ENCODE measurements around the gene PAGR1. TPM values are rescaled to one million over a fixed set of nuclear protein-coding genes. Genes with fewer than 3 reads are reported as not detected.
"Not testable (repeated sequence)": the region's sequence is repeated elsewhere in the genome, so short reads cannot be mapped to it uniquely, and the experiment has no call there.

Gene PAGR1
- total RNA-seq, 2 experiments from 2014 or later, result 20.6 to 25.6 TPM

- Mint-ChIP-seq H3K36me3 (ENCODE audit: low read depth) (peaks cover 44% of the 10 kb centered on the region), H3K27ac (peak overlapping the region; percentile 95), H3K4me3 (peak overlapping the region; percentile 97), H3K4me1 (peaks cover 71% of the 10 kb centered on the region), H3K27me3 (no peaks in the 10 kb centered on the region), H3K9me3 (ENCODE audit: low read depth) (no peaks in the 10 kb centered on the region)
- ChIA-PET POLR2A (interaction anchor here (0.7 to 2.0 kb wide), 2 partner anchors 13 to 27 kb away, joined by 3 to 7 read pairs; no protein-coding TSS in a partner anchor), CTCF (interaction anchor here (0.6 to 3.5 kb wide), 11 partner anchors 9 to 121 kb away, joined by 3 to 23 read pairs (median 6); partner anchors contain the start of genes KIF22 and PRRT2)
- peak; percentile 78 for DNase-seq
- ATAC-seq, result peak; percentile 31
- intact Hi-C loops (cut with DNase I, micrococcal nuclease), result no loop called here
These were observed 5.0 kb downstream of the PAGR1 start for GRCh38 chr16:29820730-29821642.

- CTCF ChIA-PET, result interaction anchor here (0.9 to 3.2 kb wide), 5 partner anchors 23 to 122 kb away, joined by 3 to 17 read pairs (median 7); partner anchors contain the start of gene KIF22
- ATAC-seq (no peak), DNase-seq (peak; percentile 6)
- intact Hi-C loops (cut with DNase I, micrococcal nuclease), result no loop called here
- Mint-ChIP-seq H3K9me3 (ENCODE audit: low read depth) (no peaks in the 10 kb centered on the region), H3K4me1 (peaks cover 78% of the 10 kb centered on the region), H3K27me3 (no peaks in the 10 kb centered on the region), H3K27ac (peak overlapping the region; percentile 95), H3K4me3 (peak overlapping the region; percentile 97), H3K36me3 (ENCODE audit: low read depth) (peaks cover 44% of the 10 kb centered on the region)
- POLR2A ChIA-PET, result interaction anchor here (0.6 to 0.7 kb wide), 2 partner anchors 36 to 145 kb away, joined by 3 to 6 read pairs; no protein-coding TSS in a partner anchor
These were observed 5.7 kb downstream of the PAGR1 start for GRCh38 chr16:29821643-29822115.

- H3K9me3 Mint-ChIP-seq (ENCODE audit: low read depth), result no peaks in the 10 kb centered on the region
- DNase-seq (no peak), ATAC-seq (no peak)
- peak overlapping the region; percentile 91 for H3K27ac Mint-ChIP-seq
- H3K4me3 Mint-ChIP-seq, result peak overlapping the region; percentile 53
- peaks cover 78% of the 10 kb centered on the region for H3K4me1 Mint-ChIP-seq
- POLR2A ChIA-PET, result interaction anchor here (0.6 to 4.5 kb wide), 6 partner anchors 8 to 647 kb away, joined by 3 to 25 read pairs (median 4); partner anchors contain the start of gene PAGR1
- CTCF ChIA-PET, result interaction anchor here (0.7 to 6.4 kb wide), 6 partner anchors 9 to 151 kb away, joined by 3 to 53 read pairs (median 5); partner anchors contain the start of gene PAGR1
- H3K36me3 Mint-ChIP-seq (ENCODE audit: low read depth), result peaks cover 24% of the 10 kb centered on the region
- H3K27me3 Mint-ChIP-seq, result no peaks in the 10 kb centered on the region
- intact Hi-C loops (cut with DNase I, micrococcal nuclease), result loop anchor here (1.0 kb wide), 4 partner anchors 8 to 268 kb away; partner anchors contain the start of gene PAGR1 (in 1 of the 2)
These were observed 8.7 kb downstream of the PAGR1 start for GRCh38 chr16:29824589-29825144.

GRCh38 chr16:29825145-29826044 lies 9.4 kb downstream of the PAGR1 start:
- Mint-ChIP-seq H3K4me3 (peak overlapping the region; percentile 53), H3K27ac (peak overlapping the region; percentile 91), H3K36me3 (ENCODE audit: low read depth) (peaks cover 18% of the 10 kb centered on the region), H3K9me3 (ENCODE audit: low read depth) (no peaks in the 10 kb centered on the region), H3K4me1 (peaks cover 78% of the 10 kb centered on the region), H3K27me3 (no peaks in the 10 kb centered on the region)
- DNase-seq (peak; percentile 72), ATAC-seq (peak; percentile 57)
- intact Hi-C loops (cut with DNase I, micrococcal nuclease), result loop anchor here (1.0 to 2.0 kb wide), 6 partner anchors 9 to 817 kb away; partner anchors contain the start of gene PAGR1 (in 1 of the 2)
- CTCF ChIA-PET, result interaction anchor here (0.7 to 6.4 kb wide), 7 partner anchors 9 to 150 kb away, joined by 3 to 53 read pairs (median 10); partner anchors contain the start of gene PAGR1
- POLR2A ChIA-PET, result interaction anchor here (0.6 to 4.5 kb wide), 4 partner anchors 7 to 93 kb away, joined by 3 to 25 read pairs (median 10); partner anchors contain the start of gene PAGR1

GRCh38 chr16:29826342-29826695 lies 10.4 kb downstream of the PAGR1 start:
- Mint-ChIP-seq H3K9me3 (ENCODE audit: low read depth) (no peaks in the 10 kb centered on the region), H3K36me3 (ENCODE audit: low read depth) (peaks cover 14% of the 10 kb centered on the region), H3K27ac (peak overlapping the region; percentile 92), H3K4me1 (peaks cover 78% of the 10 kb centered on the region), H3K27me3 (no peaks in the 10 kb centered on the region), H3K4me3 (peak overlapping the region; percentile 53)
- DNase-seq (no peak), ATAC-seq (no peak)
- POLR2A ChIA-PET, result interaction anchor here (0.7 to 4.5 kb wide), 6 partner anchors 8 to 360 kb away, joined by 3 to 25 read pairs (median 6); partner anchors contain the start of gene PAGR1
- CTCF ChIA-PET, result interaction anchor here (0.6 to 6.4 kb wide), 11 partner anchors 8 to 268 kb away, joined by 3 to 53 read pairs (median 4); partner anchors contain the start of gene PAGR1
- intact Hi-C loops (cut with DNase I, micrococcal nuclease), result loop anchor here in 1 of 2 experiments (2.0 kb wide), 2 partner anchors 42 to 818 kb away; no protein-coding TSS in a partner anchor

GRCh38 chr16:29830774-29831173 lies 14.8 kb downstream of the PAGR1 start:
- H3K27me3 Mint-ChIP-seq, result no peaks in the 10 kb centered on the region
- no peaks in the 10 kb centered on the region for H3K9me3 Mint-ChIP-seq (ENCODE audit: low read depth)
- intact Hi-C loops (cut with DNase I, micrococcal nuclease), result no loop called here
- no peak for DNase-seq
- ATAC-seq, result no peak
- peaks cover 28% of the 10 kb centered on the region for H3K36me3 Mint-ChIP-seq (ENCODE audit: low read depth)
- POLR2A ChIA-PET, result no interaction called here
- peaks cover 44% of the 10 kb centered on the region for H3K4me1 Mint-ChIP-seq
- CTCF ChIA-PET, result no interaction called here
- H3K4me3 Mint-ChIP-seq, result no peak overlapping the region
- no peak overlapping the region for H3K27ac Mint-ChIP-seq

DNA sequence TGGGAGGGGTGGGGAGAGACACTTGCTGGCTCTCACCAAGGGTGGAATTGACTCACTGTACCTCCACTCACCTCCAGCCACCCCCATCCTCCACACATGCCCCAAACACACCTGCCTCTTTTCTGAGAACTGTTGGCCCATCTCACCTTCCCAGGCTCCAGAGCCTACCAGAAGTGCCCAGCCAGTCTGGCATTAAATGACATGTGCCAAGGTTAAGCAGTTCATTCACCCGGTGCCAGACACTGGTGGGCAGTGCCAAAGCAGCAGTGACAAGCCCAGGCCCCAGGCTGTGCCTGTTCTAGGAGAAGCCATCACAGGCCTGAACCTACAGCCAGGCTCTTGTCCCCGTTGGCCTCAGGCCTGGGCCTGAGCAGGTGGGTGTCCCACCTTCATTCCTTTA lies 15.5 kb downstream of the PAGR1 start:
- POLR2A ChIA-PET, result no interaction called here
- CTCF ChIA-PET, result no interaction called here
- H3K27me3 Mint-ChIP-seq, result no peaks in the 10 kb centered on the region
- peaks cover 31% of the 10 kb centered on the region for H3K36me3 Mint-ChIP-seq (ENCODE audit: low read depth)
- peaks cover 37% of the 10 kb centered on the region for H3K4me1 Mint-ChIP-seq
- no peaks in the 10 kb centered on the region for H3K9me3 Mint-ChIP-seq (ENCODE audit: low read depth)
- intact Hi-C loops (cut with DNase I, micrococcal nuclease), result no loop called here
- no peak overlapping the region for H3K4me3 Mint-ChIP-seq
- DNase-seq, result no peak
- no peak overlapping the region for H3K27ac Mint-ChIP-seq
- ATAC-seq, result no peak

GRCh38 chr16:29833219-29833618 lies 17.3 kb downstream of the PAGR1 start:
- peaks cover 22% of the 10 kb centered on the region for H3K4me1 Mint-ChIP-seq
- H3K36me3 Mint-ChIP-seq (ENCODE audit: low read depth), result peaks cover 41% of the 10 kb centered on the region
- ChIA-PET CTCF (interaction anchor here (0.7 to 2.0 kb wide), 2 partner anchors 13 to 45 kb away, joined by 3 to 6 read pairs; partner anchors contain the start of gene MVP), POLR2A (interaction anchor here (0.5 to 0.6 kb wide), 3 partner anchors 9 to 39 kb away, joined by 3 to 7 read pairs (median 4); no protein-coding TSS in a partner anchor)
- DNase-seq; ATAC-seq; H3K9me3 Mint-ChIP-seq (ENCODE audit: low read depth); H3K4me3 Mint-ChIP-seq; intact Hi-C loops (cut with DNase I, micrococcal nuclease); H3K27me3 Mint-ChIP-seq; H3K27ac Mint-ChIP-seq: not testable (repeated sequence)

DNA sequence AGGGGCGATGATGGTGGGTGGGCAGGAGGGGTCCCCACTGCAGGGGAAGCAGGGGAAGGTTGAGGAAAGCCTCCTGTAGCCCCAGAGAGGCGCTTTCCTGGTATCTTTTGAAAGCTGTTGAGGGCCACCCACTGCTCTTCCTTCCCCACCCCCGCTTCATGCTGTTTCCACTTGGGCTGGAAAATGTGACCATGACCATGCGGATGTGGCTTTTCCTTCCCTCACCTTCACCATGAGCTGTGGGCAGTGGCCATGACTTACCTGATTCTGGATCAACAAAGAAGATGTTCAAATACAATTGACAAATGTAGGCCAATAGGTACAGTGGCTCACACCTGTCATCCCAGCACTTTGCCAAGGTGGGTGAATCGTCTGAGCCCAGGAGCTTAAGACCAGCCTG lies 18.1 kb downstream of the PAGR1 start:
- peaks cover 41% of the 10 kb centered on the region for H3K36me3 Mint-ChIP-seq (ENCODE audit: low read depth)
- intact Hi-C loops (cut with DNase I, micrococcal nuclease), result no loop called here
- no peak overlapping the region for H3K4me3 Mint-ChIP-seq
- CTCF ChIA-PET, result interaction anchor here (1.1 to 2.0 kb wide), 2 partner anchors 14 kb away, joined by 6 read pairs; partner anchors contain the start of gene MVP
- no peaks in the 10 kb centered on the region for H3K9me3 Mint-ChIP-seq (ENCODE audit: low read depth)
- peaks cover 17% of the 10 kb centered on the region for H3K4me1 Mint-ChIP-seq
- no peaks in the 10 kb centered on the region for H3K27me3 Mint-ChIP-seq
- DNase-seq, result peak; percentile 45
- POLR2A ChIA-PET, result no interaction called here
- H3K27ac Mint-ChIP-seq, result peak overlapping the region; percentile 55
- ATAC-seq, result peak; percentile 16

DNA sequence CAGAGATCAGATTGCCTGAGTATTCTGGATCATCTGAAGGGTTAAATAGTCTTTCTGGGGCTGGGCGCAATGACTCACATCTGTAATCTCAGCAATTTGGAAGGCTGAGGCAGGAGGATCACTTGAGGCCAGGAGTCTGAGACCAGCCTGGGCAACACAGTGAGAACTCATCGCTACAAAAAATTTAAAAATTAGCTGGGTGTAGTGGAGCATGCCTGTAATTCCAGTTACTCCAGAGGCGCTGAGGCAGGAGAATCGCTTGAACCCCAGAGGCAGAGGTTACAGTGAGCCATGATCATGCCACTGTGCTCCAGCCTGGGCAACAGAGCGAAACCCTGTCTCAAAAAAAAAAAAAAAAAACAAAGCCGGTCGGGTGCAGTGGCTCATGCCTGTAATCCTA lies 20.0 kb downstream of the PAGR1 start:
- H3K27ac Mint-ChIP-seq, result no peak overlapping the region
- POLR2A ChIA-PET, result no interaction called here
- H3K9me3 Mint-ChIP-seq (ENCODE audit: low read depth), result no peaks in the 10 kb centered on the region
- H3K36me3 Mint-ChIP-seq (ENCODE audit: low read depth), result peaks cover 52% of the 10 kb centered on the region
- CTCF ChIA-PET, result interaction anchor here (0.5 to 1.3 kb wide), 3 partner anchors 11 to 13 kb away, joined by 3 to 5 read pairs (median 3); no protein-coding TSS in a partner anchor
- DNase-seq (no peak), ATAC-seq (no peak)
- no peak overlapping the region for H3K4me3 Mint-ChIP-seq
- H3K4me1 Mint-ChIP-seq, result peaks cover 8% of the 10 kb centered on the region
- no peaks in the 10 kb centered on the region for H3K27me3 Mint-ChIP-seq
- intact Hi-C loops (cut with DNase I, micrococcal nuclease), result no loop called here

Data from activated CD4-positive, alpha-beta T cell treated with anti-CD3 and anti-CD28 coated beads for 36 hours (primary cell).